Esophagus muscularis mucosa (tissue), 4 donors: ENCODE results near the gene DAND5. TPM values are rescaled to one million over a fixed set of nuclear protein-coding genes. Genes with fewer than 3 reads are reported as not detected.

ENCODE experiments used
- DNase-seq: peaks from one replicate; pipeline ENCODE4 v3.0.0-alpha.2; 2017; ENCODE audit errors: extremely low spot score
- H3K27ac ChIP-seq, 4 donors: fragments of 200-600 bp; sonication (generic); replicated peaks in 1 of 4; 1 replicate in 3 of 4; 2 replicates in 1 of 4; pipeline ENCODE4 v1.5.1; 2016 to 2019; ENCODE audit warnings: mild to moderate bottlenecking in 1 of 4
- H3K27me3 ChIP-seq, 4 donors: fragments of 200-600 bp; sonication (generic); one replicate each; pipeline versions ENCODE4 v1.5.1 to v1.6.0; 2016 to 2019
- H3K36me3 ChIP-seq, 4 donors: fragments of 200-600 bp; sonication (generic); one replicate each; pipeline ENCODE4 v1.5.1; 2016 to 2019
- H3K4me1 ChIP-seq, 4 donors: fragments of 200-600 bp; sonication (generic); one replicate each; pipeline ENCODE4 v1.5.1; 2016 to 2019
- H3K4me3 ChIP-seq, 4 donors: fragments of 200-600 bp; sonication (generic); 1 replicate in 2 of 4; 2 replicates in 2 of 4; pipeline ENCODE4 v1.5.1; 2016 to 2019; ENCODE audit warnings: mild to moderate bottlenecking in 4 of 4, moderate library complexity in 1 of 4
- H3K9me3 ChIP-seq, 4 donors: fragments of 200-600 bp; sonication (generic); 1 replicate in 3 of 4; 2 replicates in 1 of 4; pipeline ENCODE4 v1.5.1; 2016 to 2019
- CTCF ChIP-seq, 3 experiments: fragments of 200-600 bp in 2 of 3; fragments of 450-650 bp in 1 of 3; sonication (generic) in 2 of 3; IDR thresholded peaks; one replicate each; pipeline ENCODE4 v1.5.1; 2017 to 2019; ENCODE audit warnings: antibody characterized with exemption in 3 of 3, mild to moderate bottlenecking in 2 of 3, moderate library complexity in 1 of 3
- EP300 ChIP-seq: sonication (generic); formaldehyde crosslinking; IDR thresholded peaks from one replicate; pipeline ENCODE4 v1.6.1; 2017; ENCODE audit warnings: antibody characterized with exemption
- POLR2A ChIP-seq: fragments of 450-650 bp; IDR thresholded peaks from one replicate; pipeline ENCODE4 v1.6.1; 2017; ENCODE audit warnings: antibody characterized with exemption, moderate library complexity, mild to moderate bottlenecking, low read depth
- POLR2AphosphoS5 ChIP-seq, 2 donors: sonication (generic); formaldehyde crosslinking; IDR thresholded peaks; one replicate each; pipeline ENCODE4 v1.6.1; 2017; ENCODE audit warnings: antibody characterized with exemption in 2 of 2
- WGBS: methylation state at CpG from one replicate; pipeline ENCODE4 v1.1.5; 2018; 5-methylcytosine and 5-hydroxymethylcytosine counted together
- intact Hi-C: fragments of 100-400 bp; cut with DNase I; formaldehyde crosslinking; loops from one replicate; pipeline ENCODE4 v1.15.1; 2023
- small RNA-seq, 3 donors: library from RNA; depleted of rRNA; stranded (forward); fragments of <200 nt; gene quantifications; one replicate each; pipeline ENCODE3, GENCODE V24; 2016
- total RNA-seq, 4 donors: library from RNA; depleted of rRNA; stranded (reverse); fragments of >200 nt; gene quantifications; one replicate each; pipeline versions ENCODE4 v1.1.0 to v1.2.1, GENCODE V29; 2016

DAND5 gene
- total RNA-seq, 4 donors from 2014 or later: 0.19 to 0.83 (median 0.29) TPM; not detected in 1

- Histone ChIP-seq H3K27me3 (no peaks in the 10 kb centered on the region), H3K4me3 (peak overlapping the region; percentile 48 to 53 (median 51)), H3K9me3 (no peaks in the 10 kb centered on the region), H3K36me3 (peaks cover 0 to 7% (median 0%) of the 10 kb centered on the region in 4 donors), H3K27ac (peak overlapping the region; percentile 88 to 97 (median 94)), H3K4me1 (peaks cover 78 to 100% (median 99%) of the 10 kb centered on the region in 4 donors)
- TF ChIP-seq POLR2A: no peak
- peak; percentile 38 to 75 for TF ChIP-seq POLR2AphosphoS5 (IDR thresholded peaks at IDR 0.05)
- TF ChIP-seq CTCF (IDR thresholded peaks at IDR 0.05): peak in 1 of 3 experiments; percentile 9
- intact Hi-C loops: loop anchor here (2.0 kb wide), 1 partner anchor 26 kb away; no protein-coding TSS in a partner anchor
- DNase-seq: peak; percentile 95
- under 1% methylated on average over 30 of the region's 30 CpGs for WGBS
These were observed 53.7 kb downstream of the DAND5 start for GRCh38 chr19:13022859-13023636.

GRCh38 chr19:13023656-13024055 lies 54.3 kb downstream of the DAND5 start:
- no peaks in the 10 kb centered on the region for H3K9me3 ChIP-seq
- no peak for DNase-seq
- TF ChIP-seq CTCF (IDR thresholded peaks at IDR 0.05) (no peak), EP300 (no peak), POLR2A (no peak), POLR2AphosphoS5 (IDR thresholded peaks at IDR 0.05) (no peak)
- WGBS: 2% methylated on average over 8 of the region's 8 CpGs
- no peaks in the 10 kb centered on the region for H3K27me3 ChIP-seq
- H3K27ac ChIP-seq: peak overlapping the region; percentile 88 to 97 (median 94)
- H3K36me3 ChIP-seq: peaks cover 0 to 7% (median 0%) of the 10 kb centered on the region in 4 donors
- peaks cover 80 to 100% (median 99%) of the 10 kb centered on the region in 4 donors for H3K4me1 ChIP-seq
- intact Hi-C loops: loop anchor here (2.0 kb wide), 1 partner anchor 27 kb away; no protein-coding TSS in a partner anchor
- H3K4me3 ChIP-seq: peak overlapping the region; percentile 48 to 53 (median 51)

Small RNA genes lying within 50 kb of the gene (small RNA-seq; reads per million reads assigned to genes)
- gene MIR5695 (0 to 0.74 (median 0.17) reads per million in 3 donors), gene MIR6515 (0 to 0.58 (median 0.51) reads per million in 3 donors)

Other genes starting within 250 kb of the DAND5 start
- 10 to 100 TPM; 42.8 to 71.9 (median 62.8) TPM for gene TNPO2, start 245.6 kb upstream of the DAND5 start, total RNA-seq
- gene TRIR, start 234.9 kb upstream of the DAND5 start, total RNA-seq: 100 to 1,000 TPM; 382 to 470 (median 431) TPM
- gene GET3, start 232.1 kb upstream of the DAND5 start, total RNA-seq: 10 to 100 TPM; 46.9 to 63.5 (median 51.3) TPM
- gene BEST2, start 217.8 kb upstream of the DAND5 start, total RNA-seq: not detected
- 10 to 100 TPM in 3 of 4 donors, 1 to 10 TPM in 1; 7.1 to 17.0 (median 12.6) TPM for gene HOOK2, start 194.0 kb upstream of the DAND5 start, total RNA-seq
- gene JUNB, start 178.1 kb upstream of the DAND5 start, total RNA-seq: 1,000 to 10,000 TPM in 1 of 4 donors, 100 to 1,000 TPM in 2, 10 to 100 TPM in 1; 82.2 to 1,609 (median 182) TPM
- 100 to 1,000 TPM; 236 to 275 (median 250) TPM for gene PRDX2, start 167.8 kb upstream of the DAND5 start, total RNA-seq
- under 1 TPM in 1 of 4 donors, not detected in 3; 0.65 TPM for gene THSD8, start 167.5 kb upstream of the DAND5 start, total RNA-seq
- 1 to 10 TPM; 2.7 to 6.6 (median 4.2) TPM for gene RNASEH2A, start 163.0 kb upstream of the DAND5 start, total RNA-seq
- under 1 TPM in 2 of 4 donors, not detected in 2; 0.52 to 0.83 TPM for gene RTBDN, start 135.0 kb upstream of the DAND5 start, total RNA-seq
- under 1 TPM; 0.50 to 0.91 (median 0.76) TPM for gene MAST1, start 131.1 kb upstream of the DAND5 start, total RNA-seq
- gene DNASE2, start 88.1 kb upstream of the DAND5 start, total RNA-seq: 10 to 100 TPM; 26.6 to 37.4 (median 31.2) TPM
- gene KLF1, start 82.4 kb upstream of the DAND5 start, total RNA-seq: not detected
- 10 to 100 TPM; 36.1 to 63.6 (median 52.9) TPM for gene GCDH, start 78.4 kb upstream of the DAND5 start, total RNA-seq
- gene SYCE2, start 50.3 kb upstream of the DAND5 start, total RNA-seq: under 1 TPM in 1 of 4 donors, not detected in 3; 0.97 TPM
- 10 to 100 TPM; 21.6 to 49.2 (median 35.8) TPM for gene FARSA, start 35.9 kb upstream of the DAND5 start, total RNA-seq
- gene CALR, start 31.0 kb upstream of the DAND5 start, total RNA-seq: 100 to 1,000 TPM; 200 to 300 (median 270) TPM
- 100 to 1,000 TPM; 138 to 218 (median 181) TPM for gene RAD23A, start 23.7 kb upstream of the DAND5 start, total RNA-seq
- gene GADD45GIP1, start 12.4 kb upstream of the DAND5 start, total RNA-seq: 10 to 100 TPM; 33.0 to 60.1 (median 49.3) TPM
- 100 to 1,000 TPM in 1 of 4 donors, 10 to 100 TPM in 3; 56.0 to 154 (median 79.4) TPM for gene NFIX, start 25.9 kb downstream of the DAND5 start, total RNA-seq
- gene LYL1, start 133.3 kb downstream of the DAND5 start, total RNA-seq: 10 to 100 TPM; 11.9 to 20.2 (median 17.0) TPM
- 10 to 100 TPM; 21.4 to 27.6 (median 26.9) TPM for gene TRMT1, start 147.2 kb downstream of the DAND5 start, total RNA-seq
- gene NACC1, start 148.7 kb downstream of the DAND5 start, total RNA-seq: 10 to 100 TPM; 24.5 to 61.6 (median 29.6) TPM
- 10 to 100 TPM; 50.2 to 62.6 (median 56.6) TPM for gene STX10, start 180.8 kb downstream of the DAND5 start, total RNA-seq
- gene IER2, start 180.8 kb downstream of the DAND5 start, total RNA-seq: 100 to 1,000 TPM in 1 of 4 donors, 10 to 100 TPM in 3; 29.1 to 144 (median 62.3) TPM